T-helper 1 cell (primary cell): ENCODE measurements around the gene PFKL.
A peak's percentile ranks its signal among the peaks of the same experiment; 100 is the strongest.
"Not testable (repeated sequence)": the region's sequence is repeated elsewhere in the genome, so short reads cannot be mapped to it uniquely, and the experiment has no call there.

ENCODE experiments used
- DNase-seq, 5 donors: peaks; one replicate each; pipeline ENCODE4 v3.0.0-alpha.2; 2012 to 2020

PFKL gene

DNA sequence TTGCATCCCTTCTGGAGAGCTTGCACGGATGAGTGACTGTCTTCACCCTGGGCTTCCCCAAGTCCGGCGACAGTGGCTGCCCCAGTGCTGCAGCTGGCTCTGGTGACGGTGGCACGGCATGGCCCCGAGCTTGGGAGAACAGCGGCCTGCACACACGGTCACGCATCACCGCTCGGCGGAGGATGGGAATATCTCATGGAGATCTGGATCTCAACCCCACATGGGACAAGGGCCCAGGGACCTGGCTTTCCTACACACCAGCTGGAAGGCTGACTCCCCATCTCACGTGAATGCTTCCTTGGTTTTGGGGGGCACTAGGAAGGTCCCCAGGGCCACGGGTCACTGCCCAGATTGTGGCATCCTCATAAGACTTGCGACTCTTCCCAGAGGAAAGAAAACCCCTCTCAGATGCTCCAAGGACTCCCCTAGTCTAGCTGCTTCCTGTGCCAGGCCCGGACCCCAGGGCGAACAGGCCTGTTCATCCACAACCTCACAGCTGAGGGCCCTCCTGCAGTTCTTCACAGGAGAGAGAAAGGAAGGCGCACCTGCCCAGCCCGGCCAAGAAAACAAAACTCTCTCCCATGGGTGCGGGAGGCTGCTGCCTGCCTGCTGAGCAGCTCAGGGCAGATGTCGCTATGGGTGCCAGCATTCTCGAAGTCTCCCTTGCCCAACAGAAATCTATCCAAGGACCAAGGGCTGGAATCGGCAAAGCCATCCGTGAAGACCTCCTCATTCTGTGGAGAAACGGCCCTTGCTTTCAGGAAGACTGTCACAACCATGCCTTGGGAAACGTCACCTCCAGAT lies 29.4 kb downstream of the PFKL start:
- no peak for DNase-seq

DNA sequence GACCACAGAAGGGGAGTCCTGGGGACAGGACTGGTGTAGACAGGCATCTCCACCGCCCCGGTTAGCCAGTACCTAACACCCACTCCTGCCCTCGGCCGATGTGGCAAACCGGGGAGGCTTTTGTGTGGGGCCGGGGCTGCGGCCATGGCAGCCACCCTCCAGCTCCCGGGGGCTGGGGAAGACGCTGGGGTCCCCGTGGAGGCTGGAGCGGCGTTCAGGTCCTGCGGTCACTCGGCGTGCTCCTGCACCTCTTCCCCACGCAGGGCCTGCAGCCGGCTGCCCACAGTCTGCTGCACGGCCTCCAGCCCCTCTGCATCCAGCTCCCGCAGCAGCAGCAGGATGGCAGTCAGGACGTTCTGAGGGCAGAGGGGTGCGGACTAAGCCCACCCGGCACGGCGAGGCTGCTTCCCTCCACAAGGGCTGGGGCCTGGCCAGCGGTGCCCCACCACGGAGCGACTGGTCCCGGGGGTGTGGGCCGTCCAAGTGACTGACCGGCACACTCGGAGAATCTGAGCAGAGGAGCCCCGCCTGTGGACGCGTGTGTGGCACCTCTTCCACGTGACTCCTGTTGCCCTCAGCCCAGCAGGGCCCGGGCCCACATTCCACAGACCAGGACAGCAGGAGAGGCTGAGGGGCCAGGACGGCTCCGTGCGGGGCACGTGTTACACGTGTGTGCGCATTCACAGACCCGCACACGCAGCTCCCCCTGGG lies 30.3 kb downstream of the PFKL start:
- DNase-seq: no peak

DNA sequence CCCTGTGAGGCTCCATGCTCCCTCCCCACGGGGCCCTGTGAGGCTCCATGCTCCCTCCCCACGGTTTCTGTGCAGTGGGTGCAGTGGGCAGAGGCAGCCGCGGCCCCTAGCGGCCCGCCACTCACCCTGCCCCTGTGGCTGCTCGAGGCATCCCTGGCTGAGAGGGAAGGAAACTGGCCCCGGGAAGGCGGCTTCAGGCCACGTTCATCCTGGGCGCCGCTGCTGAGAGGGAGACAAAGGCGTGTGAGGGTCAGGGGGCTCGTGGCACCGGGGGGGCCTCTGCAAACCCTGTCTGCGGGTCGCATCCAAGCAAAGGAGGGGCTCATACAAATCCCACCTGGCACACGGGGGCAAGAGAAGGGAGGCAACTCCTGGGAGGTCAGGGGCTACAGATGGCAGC lies 30.8 kb downstream of the PFKL start:
- no peak for DNase-seq

DNA sequence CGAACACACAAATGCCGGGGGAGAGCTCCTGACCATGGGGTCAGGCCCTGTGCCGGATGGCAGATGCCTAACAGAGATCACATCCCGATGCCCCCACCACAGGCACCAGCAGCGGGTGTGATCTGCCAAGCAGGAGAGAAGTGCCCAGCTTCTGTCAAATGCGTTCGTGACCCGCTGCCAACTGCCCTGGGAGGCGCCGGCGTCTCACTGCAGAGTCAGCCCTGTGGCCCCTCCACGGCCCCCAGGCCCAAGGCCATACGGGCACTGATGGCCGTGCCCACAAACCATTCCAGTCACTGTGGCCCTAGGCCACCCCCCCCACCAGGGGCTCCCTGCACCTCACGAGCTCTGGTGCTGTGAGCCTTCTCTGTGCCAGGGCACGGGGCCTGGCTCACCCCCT lies 31.4 kb downstream of the PFKL start:
- no peak for DNase-seq

DNA sequence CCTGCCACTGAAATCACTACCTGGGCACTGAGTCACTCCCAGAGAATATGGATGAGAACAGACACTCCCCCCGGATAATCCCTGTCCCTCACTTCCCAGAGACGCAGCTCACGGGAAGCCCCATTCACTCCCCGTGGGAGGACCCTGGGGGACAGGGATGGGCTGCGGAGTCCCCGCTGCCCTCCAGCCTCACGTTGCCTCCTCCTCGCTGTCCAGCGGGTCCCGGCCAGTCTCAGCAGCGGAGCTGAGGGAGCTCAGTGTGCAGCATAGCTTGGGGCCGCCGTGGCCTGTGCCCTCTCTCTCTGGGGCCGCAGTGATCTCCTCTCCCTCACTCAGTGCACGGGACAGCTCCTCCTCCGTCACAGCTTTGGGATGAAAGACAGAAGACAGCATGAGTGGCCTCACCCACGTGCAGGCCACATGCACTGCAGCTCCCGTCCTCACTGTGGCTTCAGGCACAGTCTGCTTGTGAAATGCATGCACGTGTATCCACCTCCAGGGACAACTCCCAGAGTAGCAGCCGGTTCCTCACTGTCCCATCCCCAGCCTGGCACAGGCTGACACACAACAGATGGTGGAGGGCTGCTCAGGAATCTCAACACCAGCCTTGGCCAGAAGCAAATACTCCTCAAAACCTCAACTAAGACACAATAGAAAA lies 31.9 kb downstream of the PFKL start:
- DNase-seq: no peak

DNA sequence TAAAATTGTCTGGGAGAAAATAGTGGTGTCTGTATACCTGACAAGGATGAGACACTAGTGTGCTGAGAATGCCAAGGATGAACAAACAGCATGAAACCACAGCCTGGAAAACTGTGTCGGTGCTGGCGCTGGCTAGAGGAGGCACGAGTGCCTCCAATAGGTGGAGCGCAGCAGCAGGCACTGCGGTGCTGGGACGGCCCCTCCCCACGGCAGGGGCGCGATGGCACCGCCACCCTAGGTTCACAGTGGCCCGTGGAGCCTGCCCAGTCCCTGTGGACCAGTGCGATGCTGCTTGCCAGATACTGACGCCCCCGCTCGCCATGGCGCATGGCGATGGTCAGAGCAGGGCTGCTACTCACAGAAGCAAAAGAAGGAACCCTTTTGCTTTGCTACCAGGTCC lies 32.5 kb downstream of the PFKL start:
- no peak for DNase-seq

DNA sequence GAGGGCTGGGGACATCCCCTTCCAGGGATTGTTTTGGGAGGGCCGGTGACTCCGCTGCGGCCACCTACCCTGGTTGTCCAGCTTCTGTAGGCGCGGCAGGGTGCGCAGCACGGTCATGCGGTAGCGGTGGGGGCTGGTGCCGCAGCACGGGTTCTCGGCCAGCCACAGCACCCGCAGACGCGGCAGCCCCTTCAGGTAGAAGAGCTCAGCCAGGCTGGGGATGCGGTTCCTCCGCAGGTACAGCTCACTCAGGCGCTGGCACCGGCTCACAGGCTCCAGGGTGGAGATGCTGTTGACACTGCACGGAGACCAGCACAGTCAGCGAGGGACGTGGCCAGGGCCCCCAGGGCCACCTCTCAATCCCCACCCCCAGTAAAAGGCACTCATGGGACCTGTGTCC lies 33.1 kb downstream of the PFKL start:
- no peak for DNase-seq

DNA sequence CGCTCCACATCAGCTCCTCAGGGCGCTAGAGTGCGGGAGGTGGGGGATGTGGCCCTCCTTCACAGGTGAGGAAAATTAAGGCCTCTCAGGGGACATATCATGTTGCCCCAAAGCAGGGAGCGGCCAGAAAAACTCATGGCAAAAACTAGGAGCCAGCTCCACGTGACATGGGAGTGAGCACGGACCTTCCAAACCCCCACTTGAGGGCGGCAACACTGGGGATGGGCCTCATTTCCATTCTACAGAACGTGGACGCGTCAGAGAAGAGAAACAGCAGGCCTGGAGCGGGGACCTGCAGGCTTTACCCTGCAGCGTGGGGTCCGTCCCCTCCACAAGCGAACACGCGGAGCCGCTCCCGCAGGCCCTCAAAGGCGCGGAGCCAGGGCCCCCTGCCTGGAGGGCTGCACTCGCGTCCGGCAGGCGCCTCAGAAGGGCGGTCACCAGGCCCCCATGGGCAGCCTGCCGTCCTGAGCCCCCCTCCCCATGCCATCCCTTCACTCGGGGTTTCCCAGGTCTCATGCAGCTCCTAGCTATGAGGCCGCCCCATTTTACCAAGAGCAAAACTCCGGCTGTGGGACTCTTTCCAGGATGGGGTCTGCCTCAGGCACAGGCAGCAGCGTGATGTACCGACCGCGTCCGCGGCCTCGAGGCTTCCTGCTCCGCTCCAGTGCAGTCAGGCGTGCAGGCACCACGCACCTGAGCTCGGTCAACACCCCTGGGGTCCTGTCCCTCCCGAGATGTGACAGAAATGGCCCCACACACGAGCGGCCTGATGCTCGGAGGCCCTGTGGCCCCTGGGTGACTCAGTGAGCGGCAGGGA lies 33.9 kb downstream of the PFKL start:
- DNase-seq: no peak

DNA sequence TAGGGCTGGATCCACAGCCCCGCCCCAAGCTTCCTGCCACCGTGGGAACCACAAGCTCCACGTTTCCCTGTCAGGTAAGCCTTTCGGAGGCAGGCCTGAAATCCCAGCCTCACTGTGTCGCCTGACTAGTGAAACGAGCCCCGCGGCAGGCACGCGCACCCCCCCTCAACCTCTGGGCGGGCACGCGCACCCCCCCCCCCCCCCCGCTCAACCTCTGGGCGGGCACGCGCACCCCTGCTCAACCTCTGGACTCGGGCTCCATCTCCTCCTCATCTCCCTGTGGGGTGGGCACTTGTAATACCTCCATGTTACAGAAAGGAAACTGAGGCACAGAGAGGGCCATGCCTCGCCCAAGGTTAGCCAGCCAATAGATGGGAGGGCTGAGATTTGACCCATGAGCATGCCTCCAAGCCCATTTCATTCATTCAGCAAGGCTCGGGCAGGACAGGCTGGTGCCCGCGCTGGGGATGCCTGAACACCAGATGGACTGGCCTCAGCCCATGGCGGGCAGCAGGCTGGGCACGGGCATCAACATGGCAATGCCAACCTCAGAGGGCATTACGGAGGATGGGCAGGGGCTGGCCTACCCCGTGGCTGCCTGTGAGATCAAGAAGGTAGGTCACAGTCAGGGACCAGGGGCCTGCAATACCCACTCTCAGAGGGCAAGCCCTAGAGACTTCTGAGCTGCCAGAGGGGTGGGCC lies 34.6 kb downstream of the PFKL start:
- DNase-seq: no peak

DNA sequence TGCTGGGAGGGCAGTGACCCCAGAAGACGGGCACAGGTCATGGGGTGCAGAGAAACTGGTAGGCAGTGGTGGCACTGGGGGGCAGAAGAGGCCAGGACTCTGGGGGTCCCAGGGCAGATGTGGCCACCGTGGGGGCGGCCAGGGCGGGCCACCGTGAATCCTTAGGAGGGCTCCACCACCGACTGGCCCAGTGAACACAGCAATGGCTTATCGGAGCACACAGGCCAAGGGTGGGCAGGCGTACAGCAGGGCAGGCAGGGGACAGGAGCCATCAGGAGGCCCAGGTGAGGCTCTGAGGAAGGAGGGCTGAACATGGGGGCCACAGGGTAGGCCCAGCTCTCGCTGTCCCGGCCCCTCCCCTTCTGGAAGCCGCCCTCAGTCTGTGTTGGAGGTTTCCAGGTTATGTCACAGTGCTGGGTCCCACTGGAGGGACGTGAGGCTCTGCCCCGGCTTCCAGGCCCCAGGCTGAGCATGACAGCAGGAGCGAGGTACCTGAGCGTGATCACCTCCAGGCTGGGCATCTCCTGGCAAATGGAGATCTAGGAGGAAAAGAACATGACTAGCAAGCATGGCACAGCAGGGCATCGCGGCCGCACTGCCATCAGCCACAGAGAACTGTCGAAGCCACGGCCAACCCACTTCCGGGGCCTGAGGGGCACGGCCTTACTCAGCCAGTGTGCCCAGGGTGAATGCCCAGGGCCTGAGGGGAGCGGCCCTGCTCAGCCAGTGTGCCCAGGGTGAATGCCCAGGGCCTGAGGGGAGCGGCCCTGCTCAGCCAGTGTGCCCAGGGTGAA lies 35.6 kb downstream of the PFKL start:
- DNase-seq: no peak

DNA sequence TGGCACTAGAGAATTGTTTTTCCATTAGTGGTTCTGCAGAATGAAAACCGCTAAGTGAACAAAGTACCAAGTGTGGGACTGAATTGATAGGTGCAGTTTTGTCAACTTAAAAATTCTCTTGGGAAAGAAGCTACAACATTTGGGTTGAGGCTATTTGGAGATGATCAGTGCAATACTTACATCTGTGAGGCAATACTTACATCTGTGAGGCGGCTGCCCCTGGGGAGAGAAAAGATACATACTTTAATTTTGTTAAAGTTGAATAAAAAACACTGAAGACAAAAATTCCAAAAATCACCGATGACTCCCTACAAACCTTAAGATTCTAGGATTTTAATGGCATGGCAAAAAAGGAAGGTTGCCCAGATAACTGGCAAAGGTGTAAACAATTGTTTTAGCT lies 37.6 kb downstream of the PFKL start:
- no peak for DNase-seq

DNA sequence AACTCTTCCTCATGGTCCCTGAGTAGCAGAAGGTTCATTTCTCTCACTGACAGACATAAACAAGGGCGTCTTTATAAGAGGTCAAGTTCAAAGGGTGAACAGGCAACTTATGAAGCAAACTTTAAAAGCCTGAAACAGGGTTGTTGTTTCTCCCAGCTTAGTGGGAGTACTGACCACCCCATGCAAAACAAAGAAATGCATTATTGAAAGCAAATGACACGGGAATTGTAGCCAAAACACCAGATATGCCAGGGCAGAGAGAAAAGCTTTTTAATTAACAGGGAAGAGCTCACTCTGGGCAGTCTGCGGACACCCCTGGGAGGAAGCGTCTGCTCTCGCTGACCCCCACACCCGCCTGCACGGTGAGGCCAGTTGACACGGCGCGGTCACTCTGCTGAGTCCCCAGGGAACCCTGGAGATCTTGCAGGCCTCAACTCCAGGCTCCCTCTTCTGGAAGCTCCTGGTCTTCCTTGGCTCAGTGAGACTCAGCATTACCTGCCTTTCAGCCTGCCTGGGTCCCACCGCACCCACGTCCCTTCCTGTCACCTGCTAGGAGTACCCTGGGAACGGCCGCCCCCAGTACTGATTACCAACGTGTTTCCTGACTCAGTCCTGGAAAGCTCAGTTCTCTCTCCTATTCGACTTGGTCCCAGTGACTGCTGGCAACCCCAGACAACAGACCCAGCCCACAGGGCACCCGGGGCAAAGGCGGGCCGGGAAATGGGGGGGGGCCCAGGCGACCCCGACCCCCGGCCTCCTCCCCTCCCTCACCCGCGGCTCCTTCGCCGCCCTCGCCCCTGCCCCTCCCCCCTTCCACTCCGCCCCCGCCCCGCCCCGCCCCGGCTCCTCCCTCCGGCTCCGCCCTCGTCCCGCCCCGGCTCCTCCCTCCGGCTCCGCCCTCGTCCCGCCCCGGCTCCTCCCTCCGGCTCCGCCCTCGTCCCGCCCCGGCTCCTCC lies 38.4 kb downstream of the PFKL start:
- peak in 3 of 5 donors; percentile 31 to 44 (median 40) for DNase-seq

DNA sequence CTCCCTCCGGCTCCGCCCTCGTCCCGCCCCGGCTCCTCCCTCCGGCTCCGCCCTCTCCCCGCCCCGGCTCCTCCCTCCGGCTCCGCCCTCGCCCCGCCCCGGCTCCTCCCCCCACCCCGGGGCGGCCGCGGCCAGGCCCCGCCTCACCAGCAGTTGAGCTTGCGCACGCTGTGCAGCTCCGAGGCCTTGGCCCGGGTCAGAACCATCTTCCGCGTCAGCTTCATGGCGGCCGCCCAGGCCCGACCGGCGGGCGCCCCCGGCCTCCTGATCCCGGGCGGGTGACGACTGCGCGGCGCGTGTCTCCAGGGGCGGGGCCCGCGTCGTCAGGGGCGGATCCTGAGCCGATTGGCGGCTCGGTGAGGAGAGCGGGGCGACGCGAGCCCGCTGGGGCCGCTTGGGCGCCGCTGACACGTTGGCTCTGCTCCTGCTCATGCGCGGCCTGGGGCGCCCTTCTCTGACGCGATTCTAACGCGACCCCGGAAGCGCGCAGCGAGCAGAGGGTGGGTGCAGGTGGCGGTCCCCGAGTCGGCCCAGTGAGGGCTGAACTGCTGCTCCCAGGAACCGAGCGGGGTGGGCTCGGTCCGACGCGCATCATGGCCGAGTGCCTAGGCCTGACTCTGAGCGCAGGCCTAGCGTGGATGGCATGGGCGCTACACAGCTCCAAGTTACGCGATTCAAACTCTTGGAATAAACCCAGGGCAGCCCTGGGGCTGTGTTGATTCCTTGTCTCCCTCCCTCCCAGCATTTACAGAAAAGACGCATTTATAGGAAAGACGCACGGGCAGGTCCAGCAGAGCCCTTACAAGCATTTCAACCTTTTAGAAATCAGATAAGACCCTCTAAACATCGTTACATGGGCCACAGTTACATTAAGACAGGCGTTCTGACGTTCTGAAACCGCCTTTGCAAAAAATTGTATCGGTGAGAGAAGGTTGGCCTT lies 39.4 kb downstream of the PFKL start, which contains the start of gene CFAP410:
TSS of gene CFAP410 (minus strand) at position 420 of the 940 bp plus-strand sequence. CDS start at position 224, 196 bp downstream.
- peak; percentile 89 to 96 (median 90) for DNase-seq

DNA sequence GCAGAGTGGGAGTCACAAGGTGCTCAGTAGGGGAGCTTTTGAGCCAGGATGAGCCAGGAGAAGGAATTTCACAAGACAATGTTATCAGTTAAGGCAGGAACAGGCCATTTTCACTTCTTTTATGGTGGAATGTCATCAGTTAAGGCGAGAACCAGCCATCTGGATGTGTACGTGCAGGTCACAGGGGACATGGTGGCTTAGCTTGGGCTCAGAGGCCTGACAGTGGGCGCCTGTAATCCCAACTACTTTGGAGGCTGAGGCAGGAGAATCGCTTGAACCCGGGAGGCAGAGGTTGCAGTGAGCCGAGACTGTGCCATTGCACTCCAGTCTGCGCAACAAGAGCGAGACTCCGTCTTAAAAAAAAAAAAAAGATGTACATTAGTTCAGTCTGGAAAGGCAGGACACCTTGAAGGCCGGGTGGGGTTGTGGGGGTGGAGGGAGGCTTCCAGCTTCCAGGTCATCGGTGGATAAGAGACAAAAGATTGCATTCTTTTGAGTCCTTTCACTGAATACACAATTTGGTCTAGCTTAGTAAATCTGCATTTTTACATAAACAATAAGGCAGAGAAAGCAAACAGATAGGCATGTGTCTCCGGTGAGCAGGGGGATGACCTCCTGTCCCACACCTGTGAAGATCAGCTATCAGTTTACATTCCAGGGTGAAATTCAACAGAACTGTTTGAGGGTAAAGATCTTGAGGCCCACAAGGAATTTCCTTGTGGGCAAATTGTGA lies 42.0 kb downstream of the PFKL start:
- not testable (repeated sequence) for DNase-seq

DNA sequence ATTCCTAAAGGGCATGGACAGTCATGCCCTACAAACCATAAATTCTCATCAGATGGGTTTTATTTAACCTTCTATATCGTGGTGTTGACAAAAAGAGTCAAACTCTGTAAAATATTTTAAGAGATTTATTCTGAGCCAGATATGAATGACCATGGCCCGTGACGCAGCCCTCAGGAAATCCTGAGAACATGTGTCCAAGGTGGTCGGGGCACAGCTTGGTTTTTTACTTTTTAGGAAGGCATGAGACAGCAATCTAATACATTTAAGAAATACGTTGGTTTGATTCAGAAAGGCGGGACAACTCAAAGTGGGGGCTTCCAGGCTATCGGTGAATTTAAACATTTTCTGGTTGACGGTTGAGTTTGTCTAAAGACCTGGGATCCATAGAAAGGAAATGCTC lies 43.1 kb downstream of the PFKL start:
- DNase-seq: not testable (repeated sequence)

DNA sequence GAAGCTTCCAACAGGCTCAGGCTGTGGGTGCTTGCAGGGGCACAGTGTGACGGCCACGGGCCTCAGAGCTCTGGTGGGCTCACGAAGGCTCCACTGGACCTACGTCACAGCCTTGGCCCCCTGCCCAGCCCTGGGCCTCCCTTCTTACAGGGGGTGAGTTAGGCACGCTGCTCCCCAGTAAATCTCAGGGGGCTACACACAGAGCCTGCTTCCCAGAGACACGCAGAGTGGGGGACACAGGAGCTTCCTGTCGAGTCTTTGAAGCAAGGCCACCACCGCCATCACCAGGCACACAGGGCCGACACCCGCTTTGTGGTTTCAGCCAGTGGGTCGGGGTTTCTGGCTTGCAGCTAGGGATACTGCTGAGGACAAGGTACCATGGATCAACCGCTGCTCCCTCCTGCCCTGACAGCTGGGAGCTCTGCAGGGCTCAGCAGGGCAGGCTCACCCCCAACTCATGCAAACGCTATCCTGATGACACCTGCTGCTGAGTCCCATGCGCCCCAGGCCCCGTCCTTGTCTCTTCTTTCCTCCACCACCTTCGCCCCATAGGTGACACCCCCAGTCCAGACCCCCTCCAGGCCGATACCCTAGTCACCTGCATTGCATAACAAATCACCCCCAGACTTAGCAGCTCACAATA lies 44.8 kb downstream of the PFKL start:
- DNase-seq: no peak

DNA sequence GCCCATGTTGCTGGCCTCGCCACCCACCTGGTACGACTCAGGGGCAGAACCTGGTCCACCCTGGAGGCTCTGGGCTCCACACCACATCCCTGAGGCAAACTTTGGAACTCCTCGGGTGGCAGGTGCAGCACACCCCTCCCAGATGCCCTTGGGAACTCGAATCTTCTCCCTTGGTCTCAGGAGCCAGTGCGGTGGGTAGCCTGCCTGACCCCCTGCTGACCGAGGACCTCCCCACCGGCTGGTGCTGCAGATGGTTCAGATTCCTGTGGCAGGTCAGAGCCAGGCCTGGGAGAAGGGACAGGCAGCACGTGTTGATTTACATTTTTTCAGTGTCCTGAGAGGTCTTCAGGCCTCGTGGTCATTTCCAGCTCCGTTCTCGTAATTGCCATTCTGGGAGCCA lies 45.6 kb downstream of the PFKL start:
- no peak for DNase-seq
